22Rv1 (cell line): ENCODE data around the gene TIMM50.

Experiments
- CTCF ChIP-seq: fragments of 450-650 bp; IDR thresholded peaks from 2 replicates; pipeline ENCODE4 v1.5.1; 2017; ENCODE audit warnings: mild to moderate bottlenecking
- ZFX ChIP-seq: fragments of 450-650 bp; IDR thresholded peaks from 2 replicates; pipeline ENCODE4 v1.6.1; 2017; ENCODE audit warnings: antibody characterized with exemption, borderline replicate concordance

DNA sequence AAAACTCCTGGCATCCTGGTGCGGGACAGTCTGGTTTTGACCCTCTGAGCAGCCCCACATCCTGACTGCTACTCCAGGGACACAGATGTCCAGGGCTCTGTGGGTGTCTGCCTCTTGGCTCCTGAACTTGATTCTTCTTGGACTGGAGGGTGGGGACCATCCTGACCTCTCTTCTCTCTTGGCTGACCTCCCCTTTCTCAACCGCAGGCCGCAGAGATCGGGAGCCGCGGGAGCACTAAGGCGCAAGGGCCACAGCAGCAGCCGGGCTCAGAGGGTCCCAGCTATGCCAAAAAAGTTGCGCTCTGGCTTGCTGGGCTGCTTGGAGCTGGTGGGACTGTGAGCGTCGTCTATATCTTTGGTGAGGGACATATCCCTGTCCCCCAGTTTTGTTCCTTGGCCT is 1.0 kb downstream of the TIMM50 start:
- TF ChIP-seq CTCF (no peak), ZFX (no peak)
